Astrocyte (in vitro differentiated cells and primary cell): ENCODE data around the gene POU6F1. TPM values are rescaled to one million over a fixed set of nuclear protein-coding genes. Genes with fewer than 3 reads are reported as not detected.

Experiments
- DNase-seq: peaks from one replicate; pipeline ENCODE4 v3.0.0-alpha.2; 2010; ENCODE audit warnings: low read depth
- FAIRE-seq: peaks from 2 replicates; lab custom pipeline; 2011; peaks lifted over from hg19 to GRCh38; lab: Jason Lieb, UNC
- H2AFZ ChIP-seq: 2 replicates; pipeline ENCODE4 v1.6.0; 2012; ENCODE audit warnings: low read depth, low read length, inconsistent platforms
- H3K27ac ChIP-seq: 2 replicates; pipeline ENCODE4 v1.5.1; 2011; ENCODE audit warnings: low read depth, low read length, inconsistent platforms
- H3K27me3 ChIP-seq: 2 replicates; pipeline ENCODE4 v1.6.0; 2011; ENCODE audit warnings: low read length, inconsistent platforms; ENCODE audit not compliant: insufficient read depth
- H3K36me3 ChIP-seq: 2 replicates; pipeline ENCODE4 v1.5.1; 2011; ENCODE audit warnings: low read length, inconsistent platforms; ENCODE audit not compliant: insufficient read depth
- H3K4me1 ChIP-seq: 2 replicates; pipeline ENCODE4 v1.5.1; 2011; ENCODE audit warnings: low read length, inconsistent platforms; ENCODE audit not compliant: insufficient read depth
- H3K4me2 ChIP-seq: 2 replicates; pipeline ENCODE4 v1.6.0; 2012; ENCODE audit warnings: low read length, inconsistent platforms
- H3K4me3 ChIP-seq: 2 replicates; pipeline ENCODE4 v1.5.1; 2011; ENCODE audit warnings: low read depth, mild to moderate bottlenecking, low read length, inconsistent platforms; ENCODE audit not compliant: insufficient read depth
- H3K79me2 ChIP-seq: 2 replicates; pipeline ENCODE4 v1.6.0; 2012; ENCODE audit warnings: mild to moderate bottlenecking, low read length, inconsistent platforms; ENCODE audit not compliant: insufficient read depth
- H3K9ac ChIP-seq: 2 replicates; pipeline ENCODE4 v1.6.0; 2012; ENCODE audit warnings: mild to moderate bottlenecking, low read length, inconsistent platforms
- H3K9me3 ChIP-seq: 2 replicates; pipeline ENCODE4 v1.5.1; 2012; ENCODE audit warnings: low read depth, mild to moderate bottlenecking, low read length, inconsistent platforms; ENCODE audit not compliant: insufficient read depth
- H4K20me1 ChIP-seq: 2 replicates; pipeline ENCODE4 v1.6.0; 2012; ENCODE audit warnings: low read length, inconsistent platforms; ENCODE audit not compliant: insufficient read depth
- H3K27ac Mint-ChIP-seq: one replicate; pipeline ENCODE4 v1.8.0; 2021; ENCODE audit warnings: mild to moderate bottlenecking, mixed read lengths; ENCODE audit not compliant: unreplicated experiment
- H3K27me3 Mint-ChIP-seq: one replicate; pipeline ENCODE4 v1.8.0; 2021; ENCODE audit warnings: low read depth, mixed read lengths; ENCODE audit not compliant: unreplicated experiment
- H3K36me3 Mint-ChIP-seq: one replicate; pipeline ENCODE4 v1.8.0; 2021; ENCODE audit warnings: low read depth, mixed read lengths; ENCODE audit not compliant: unreplicated experiment
- H3K4me1 Mint-ChIP-seq: one replicate; pipeline ENCODE4 v1.8.0; 2021; ENCODE audit warnings: low read depth, mixed read lengths; ENCODE audit not compliant: unreplicated experiment
- H3K4me3 Mint-ChIP-seq: one replicate; pipeline ENCODE4 v1.8.0; 2021; ENCODE audit warnings: mild to moderate bottlenecking, moderate library complexity, mixed read lengths; ENCODE audit not compliant: unreplicated experiment
- H3K9me3 Mint-ChIP-seq: one replicate; pipeline ENCODE4 v1.8.0; 2021; ENCODE audit warnings: mild to moderate bottlenecking, mixed read lengths; ENCODE audit not compliant: unreplicated experiment
- CTCF ChIP-seq: IDR thresholded peaks from 2 replicates; pipeline ENCODE4 v1.5.1; 2011; ENCODE audit warnings: low read depth, mild to moderate bottlenecking, inconsistent platforms, low read length, moderate library complexity; ENCODE audit not compliant: insufficient read depth
- EZH2 ChIP-seq: IDR thresholded peaks from 2 replicates; pipeline ENCODE4 v1.6.1; 2012; ENCODE audit warnings: mild to moderate bottlenecking, low read length, inconsistent platforms; ENCODE audit not compliant: insufficient read depth
- total RNA-seq: library from RNA; stranded (reverse); gene quantifications from 2 replicates; pipeline ENCODE4 v1.2.1, GENCODE V29; 2021

POU6F1 gene
- total RNA-seq, 1 donor from 2014 or later = 3.6 TPM

- no peaks in the 10 kb centered on the region for H3K4me1 Mint-ChIP-seq
- Histone ChIP-seq H2AFZ (no peak overlapping the region), H4K20me1 (no peaks in the 10 kb centered on the region), H3K9ac (no peak overlapping the region), H3K27me3 (no peaks in the 10 kb centered on the region), H3K9me3 (no peaks in the 10 kb centered on the region), H3K4me1 (no peaks in the 10 kb centered on the region), H3K4me2 (no peak overlapping the region), H3K27ac (no peak overlapping the region), H3K36me3 (no peaks in the 10 kb centered on the region), H3K79me2 (no peaks in the 10 kb centered on the region), H3K4me3 (no peak overlapping the region)
- no peak for DNase-seq
- no peak overlapping the region for H3K4me3 Mint-ChIP-seq
- no peaks in the 10 kb centered on the region for H3K9me3 Mint-ChIP-seq
- H3K27me3 Mint-ChIP-seq = peaks cover 3% of the 10 kb centered on the region
- H3K36me3 Mint-ChIP-seq = no peaks in the 10 kb centered on the region
- TF ChIP-seq EZH2 (no peak), CTCF (no peak)
- H3K27ac Mint-ChIP-seq = no peak overlapping the region
- no peak for FAIRE-seq
Measured at GRCh38 chr12:51199366-51199945, 18.4 kb downstream of the POU6F1 start.

GRCh38 chr12:51198568-51199365 lies 19.1 kb downstream of the POU6F1 start:
- H3K27ac Mint-ChIP-seq = no peak overlapping the region
- no peak for FAIRE-seq

More at GRCh38 chr12:51198568-51199365, 19.1 kb downstream of the POU6F1 start:
- Histone ChIP-seq H2AFZ (no peak overlapping the region), H4K20me1 (no peaks in the 10 kb centered on the region), H3K27me3 (no peaks in the 10 kb centered on the region), H3K4me3 (no peak overlapping the region), H3K27ac (no peak overlapping the region), H3K36me3 (no peaks in the 10 kb centered on the region), H3K4me1 (no peaks in the 10 kb centered on the region), H3K79me2 (no peaks in the 10 kb centered on the region), H3K4me2 (no peak overlapping the region), H3K9me3 (no peaks in the 10 kb centered on the region), H3K9ac (no peak overlapping the region)
- DNase-seq = no peak
- Mint-ChIP-seq H3K4me3 (no peak overlapping the region), H3K36me3 (no peaks in the 10 kb centered on the region), H3K4me1 (no peaks in the 10 kb centered on the region), H3K9me3 (no peaks in the 10 kb centered on the region), H3K27me3 (peaks cover 3% of the 10 kb centered on the region)
- TF ChIP-seq EZH2 (no peak), CTCF (no peak)
